Measurements from ENCODE around the gene DHRS3. TPM values are rescaled to one million over a fixed set of nuclear protein-coding genes. Genes with fewer than 3 reads are reported as not detected.
"Not testable (repeated sequence)": the region's sequence is repeated elsewhere in the genome, so short reads cannot be mapped to it uniquely, and the experiment has no call there.

DHRS3 gene
- total and polyA plus RNA-seq, 2 experiments from 2014 or later = 12.5 to 15.3 TPM

GRCh38 chr1:12524266-12524665 lies 93.7 kb downstream of the DHRS3 start:
- no peak overlapping the region for H3K27ac ChIP-seq
- no peak overlapping the region for H3K4me3 ChIP-seq
- H3K9me3 ChIP-seq (ENCODE audit: low read depth) = no peaks in the 10 kb centered on the region
- DNase-seq (ENCODE audit: low read depth in 1 of 2, low spot score in 1 of 2) = no peak
- H3K4me1 ChIP-seq (ENCODE audit: low read depth) = peaks cover 2% of the 10 kb centered on the region
- no peaks in the 10 kb centered on the region for H3K36me3 ChIP-seq
- TF ChIP-seq CTCF (IDR thresholded peaks at IDR 0.05; ENCODE audit: low read depth, low read length) = no peak
- H3K27me3 ChIP-seq = no peaks in the 10 kb centered on the region

- H3K27ac ChIP-seq; H3K36me3 ChIP-seq; H3K27me3 ChIP-seq; H3K9me3 ChIP-seq (ENCODE audit: low read depth); H3K4me1 ChIP-seq (ENCODE audit: low read depth); DNase-seq (ENCODE audit: low read depth in 1 of 2, low spot score in 1 of 2); H3K4me3 ChIP-seq: not testable (repeated sequence)
Observed at GRCh38 chr1:12522780-12523179, 95.2 kb downstream of the DHRS3 start.

GRCh38 chr1:12521096-12521495 lies 96.9 kb downstream of the DHRS3 start:
- Histone ChIP-seq H3K36me3 (no peaks in the 10 kb centered on the region), H3K27ac (no peak overlapping the region), H3K4me1 (ENCODE audit: low read depth) (no peaks in the 10 kb centered on the region), H3K27me3 (no peaks in the 10 kb centered on the region), H3K4me3 (no peak overlapping the region), H3K9me3 (ENCODE audit: low read depth) (no peaks in the 10 kb centered on the region)
- no peak for TF ChIP-seq CTCF (IDR thresholded peaks at IDR 0.05; ENCODE audit: low read depth, low read length)
- DNase-seq (ENCODE audit: low read depth in 1 of 2, low spot score in 1 of 2) = no peak

GRCh38 chr1:12519693-12520364 lies 98.2 kb downstream of the DHRS3 start:
- no peak for DNase-seq (ENCODE audit: low read depth in 1 of 2, low spot score in 1 of 2)
- no peak overlapping the region for H3K27ac ChIP-seq
- no peak for TF ChIP-seq CTCF (IDR thresholded peaks at IDR 0.05; ENCODE audit: low read depth, low read length)
- H3K36me3 ChIP-seq = no peaks in the 10 kb centered on the region
- no peaks in the 10 kb centered on the region for H3K4me1 ChIP-seq (ENCODE audit: low read depth)
- H3K9me3 ChIP-seq (ENCODE audit: low read depth) = no peaks in the 10 kb centered on the region
- no peak overlapping the region for H3K4me3 ChIP-seq
- H3K27me3 ChIP-seq = no peaks in the 10 kb centered on the region

- DNase-seq (ENCODE audit: low read depth in 1 of 2, low spot score in 1 of 2) = peak; percentile 31 to 87
- no peak for TF ChIP-seq CTCF (IDR thresholded peaks at IDR 0.05; ENCODE audit: low read depth, low read length)
- Histone ChIP-seq H3K9me3 (ENCODE audit: low read depth) (no peaks in the 10 kb centered on the region), H3K27ac (no peak overlapping the region), H3K4me3 (no peak overlapping the region), H3K4me1 (ENCODE audit: low read depth) (no peaks in the 10 kb centered on the region), H3K27me3 (no peaks in the 10 kb centered on the region), H3K36me3 (no peaks in the 10 kb centered on the region)
Observed at GRCh38 chr1:12518931-12519692, 98.9 kb downstream of the DHRS3 start.

Other genes with a start within 250 kb of the DHRS3 start
- gene AADACL4, start 25.9 kb upstream of the DHRS3 start, total RNA-seq = not detected in 2 replicates
- not detected in 2 replicates for gene AADACL4, start 25.9 kb upstream of the DHRS3 start, polyA plus RNA-seq
- not detected in 2 replicates for gene AADACL3, start 97.9 kb upstream of the DHRS3 start, total RNA-seq
- gene AADACL3, start 97.9 kb upstream of the DHRS3 start, polyA plus RNA-seq = not detected in 2 replicates
- not detected in 2 replicates for gene CFAP107, start 128.0 kb upstream of the DHRS3 start, total RNA-seq
- not detected in 2 replicates for gene CFAP107, start 128.0 kb upstream of the DHRS3 start, polyA plus RNA-seq
- gene PRAMEF12, start 155.5 kb upstream of the DHRS3 start, total RNA-seq = not detected in 2 replicates
- gene PRAMEF12, start 155.5 kb upstream of the DHRS3 start, polyA plus RNA-seq = not detected in 2 replicates
- not detected in 2 replicates for gene PRAMEF1, start 173.2 kb upstream of the DHRS3 start, total RNA-seq
- not detected in 2 replicates for gene PRAMEF1, start 173.2 kb upstream of the DHRS3 start, polyA plus RNA-seq
- not detected in 2 replicates for gene PRAMEF11, start 213.2 kb upstream of the DHRS3 start, total RNA-seq
- not detected in 2 replicates for gene PRAMEF11, start 213.2 kb upstream of the DHRS3 start, polyA plus RNA-seq
- not detected in 2 replicates for gene HNRNPCL1, start 230.5 kb upstream of the DHRS3 start, total RNA-seq
- gene HNRNPCL1, start 230.5 kb upstream of the DHRS3 start, polyA plus RNA-seq = not detected in 2 replicates
- gene PRAMEF2, start 238.9 kb upstream of the DHRS3 start, total RNA-seq = not detected in 2 replicates
- not detected in 2 replicates for gene PRAMEF2, start 238.9 kb upstream of the DHRS3 start, polyA plus RNA-seq